GM12878 (cell line): ENCODE measurements around the gene UBE3D. TPM values are rescaled to one million over a fixed set of nuclear protein-coding genes. Genes with fewer than 3 reads are reported as not detected.

Source experiments
- ATAC-seq: fragments of 200-7000 bp; cut with Tn5 transposase; 3 replicates; pipeline ENCODE4 v1.9.1; 2020; ENCODE audit warnings: mild to moderate bottlenecking, moderate library complexity
- BruUV-seq: library from RNA; stranded (reverse); fragments of 400-500 nt; replicated peaks from 2 replicates; lab custom pipeline; 2021; lab: Mats Ljungman, UMichigan
- CTCF ChIA-PET: fragments of 300-600 bp; sonication (Branson Sonifier 250); formaldehyde crosslinking; extraction: SDS; loops from one replicate; lab custom pipeline; 2021; ENCODE audit warnings: inconsistent platforms; lab: Yijun Ruan, JAX
- POLR2A ChIA-PET: fragments of 350-600 bp; formaldehyde crosslinking; extraction: SDS; loops from one replicate; lab custom pipeline; 2021; ENCODE audit warnings: inconsistent platforms; lab: Charles Lee
- RAD21 ChIA-PET: fragments of 300-600 bp; sonication (Branson Sonifier 250); formaldehyde crosslinking; loops from one replicate; lab custom pipeline; 2023; ENCODE audit warnings: antibody characterized with exemption; ENCODE audit not compliant: unreplicated experiment; lab: Charles Lee
- SMC1A ChIA-PET: fragments of 300-600 bp; sonication (Branson Sonifier 250); formaldehyde crosslinking; loops from one replicate; lab custom pipeline; 2023; ENCODE audit not compliant: unreplicated experiment, uncharacterized antibody; lab: Charles Lee
- DNase-seq: peaks from one replicate; pipeline ENCODE4 v3.0.0-alpha.2; 2011; ENCODE audit warnings: low read depth, low spot score
- FAIRE-seq: peaks from 3 replicates; lab custom pipeline; 2011; peaks lifted over from hg19 to GRCh38; lab: Jason Lieb, UNC
- H2AFZ ChIP-seq: 2 replicates; pipeline ENCODE4 v1.6.0; 2011; ENCODE audit warnings: low read depth, low read length, control low read depth; ENCODE audit not compliant: control insufficient read depth
- H3K27ac ChIP-seq: 2 replicates; pipeline ENCODE4 v1.5.1; 2011; ENCODE audit warnings: control low read depth; ENCODE audit not compliant: control insufficient read depth, insufficient read depth
- H3K27me3 ChIP-seq, 2 experiments: replicated peaks in 1 of 2; 2 replicates each; pipeline versions ENCODE4 v1.6.0 to v1.6.1; 2011; ENCODE audit warnings: low read length in 1 of 2; ENCODE audit not compliant: control insufficient read depth in 2 of 2, insufficient read depth in 2 of 2
- H3K36me3 ChIP-seq, 2 experiments: 2 replicates each; pipeline ENCODE4 v1.5.1; 2011; ENCODE audit warnings: low read length in 1 of 2; ENCODE audit not compliant: control insufficient read depth in 2 of 2, insufficient read depth in 2 of 2
- H3K4me1 ChIP-seq: 2 replicates; pipeline ENCODE4 v1.6.1; 2011; ENCODE audit warnings: mild to moderate bottlenecking, low read length, moderate library complexity, mixed read lengths; ENCODE audit not compliant: control insufficient read depth, insufficient read depth
- H3K4me2 ChIP-seq: 2 replicates; pipeline ENCODE4 v1.6.0; 2011; ENCODE audit warnings: control low read depth; ENCODE audit not compliant: control insufficient read depth, insufficient read depth
- H3K4me3 ChIP-seq: fragments of 200-600 bp; sonication (generic); 2 replicates; pipeline ENCODE4 v1.5.1; 2016
- H3K79me2 ChIP-seq: 2 replicates; pipeline ENCODE4 v1.6.0; 2011; ENCODE audit warnings: low read length; ENCODE audit not compliant: control insufficient read depth, insufficient read depth
- H3K9ac ChIP-seq: 2 replicates; pipeline ENCODE4 v1.8.0; 2011; ENCODE audit warnings: low read length, control low read depth, mixed read lengths; ENCODE audit not compliant: control insufficient read depth, insufficient read depth
- H3K9me3 ChIP-seq: replicated peaks from 3 replicates; pipeline ENCODE4 v1.5.1; 2011; ENCODE audit warnings: mild to moderate bottlenecking, low read length; ENCODE audit not compliant: control insufficient read depth, insufficient read depth
- H4K20me1 ChIP-seq: 2 replicates; pipeline ENCODE4 v1.6.0; 2011; ENCODE audit not compliant: control insufficient read depth, insufficient read depth
- CBX3 ChIP-seq: fragments of 200-600 bp; sonication (generic); IDR thresholded peaks from 2 replicates; pipeline ENCODE4 v1.6.1; 2016; ENCODE audit warnings: low read depth, borderline replicate concordance
- DPF2 ChIP-seq: fragments of 450-650 bp; IDR thresholded peaks from 2 replicates; pipeline ENCODE4 v1.6.1; 2017; ENCODE audit warnings: mild to moderate bottlenecking
- EGR1 ChIP-seq, 2 experiments: IDR thresholded peaks; 1 replicate in 1 of 2; 2 replicates in 1 of 2; pipeline ENCODE4 v1.6.1; 2011 to 2012; ENCODE audit warnings: low read depth in 2 of 2, low read length in 2 of 2, borderline replicate concordance in 1 of 2, mild to moderate bottlenecking in 1 of 2, moderate library complexity in 1 of 2
- EZH2 ChIP-seq: IDR thresholded peaks from 2 replicates; pipeline ENCODE4 v1.6.1; 2012; ENCODE audit warnings: low read depth, mild to moderate bottlenecking, control low read depth, inconsistent platforms, low read length, borderline replicate concordance; ENCODE audit not compliant: control insufficient read depth
- HDAC2 ChIP-seq: fragments of 200-600 bp; sonication (generic); IDR thresholded peaks from 2 replicates; pipeline ENCODE4 v1.6.1; 2017
- HDGF ChIP-seq: fragments of 450-650 bp; IDR thresholded peaks from 2 replicates; pipeline ENCODE4 v1.6.1; 2016; ENCODE audit warnings: antibody characterized with exemption
- KAT2A ChIP-seq: conservative IDR thresholded peaks from 2 replicates; pipeline ENCODE4 v1.6.1; 2011; ENCODE audit warnings: low read depth, low read length; ENCODE audit not compliant: control insufficient read depth
- NFYA ChIP-seq: IDR thresholded peaks from 2 replicates; pipeline ENCODE4 v1.6.1; 2011; ENCODE audit warnings: low read depth, mild to moderate bottlenecking, low read length, improper control_type of control experiment, borderline replicate concordance
- NR2C2 ChIP-seq: IDR thresholded peaks from 2 replicates; pipeline ENCODE4 v1.6.1; 2011; ENCODE audit warnings: borderline replicate concordance, low read depth; ENCODE audit not compliant: control insufficient read depth, insufficient read length
- PAX5 ChIP-seq: IDR thresholded peaks from 2 replicates; pipeline ENCODE4 v1.6.1; 2011; ENCODE audit warnings: low read depth, low read length, borderline replicate concordance
- PAX8 ChIP-seq: fragments of 450-650 bp; IDR thresholded peaks from 2 replicates; pipeline ENCODE4 v1.6.1; 2017; ENCODE audit warnings: mild to moderate bottlenecking, moderate library complexity
- RELA ChIP-seq: fragments of 450-650 bp; IDR thresholded peaks from 2 replicates; pipeline ENCODE4 v1.8.0; 2014; ENCODE audit warnings: borderline replicate concordance; ENCODE audit not compliant: partially characterized antibody
- RUNX3 ChIP-seq: IDR thresholded peaks from 2 replicates; pipeline ENCODE4 v1.6.1; 2012; ENCODE audit warnings: low read length, inconsistent platforms
- SIN3A ChIP-seq: IDR thresholded peaks from 2 replicates; pipeline ENCODE4 v1.6.1; 2012; ENCODE audit warnings: low read depth, low read length, improper control_type of control experiment
- SMAD5 ChIP-seq: IDR thresholded peaks from 2 replicates; pipeline ENCODE4 v1.6.1; 2016; ENCODE audit warnings: antibody characterized with exemption, low read depth
- SMARCA5 ChIP-seq: fragments of 450-650 bp; IDR thresholded peaks from 2 replicates; pipeline ENCODE4 v1.6.1; 2017; ENCODE audit warnings: mild to moderate bottlenecking
- SPI1 ChIP-seq: IDR thresholded peaks from 2 replicates; pipeline ENCODE4 v1.6.1; 2011; ENCODE audit warnings: low read depth, mild to moderate bottlenecking, low read length, moderate library complexity, borderline replicate concordance; ENCODE audit not compliant: insufficient read depth
- SREBF1 ChIP-seq: IDR thresholded peaks from 2 replicates; pipeline ENCODE4 v1.6.1; 2012; ENCODE audit warnings: mild to moderate bottlenecking, low read length
- WRNIP1 ChIP-seq: IDR thresholded peaks from 2 replicates; pipeline ENCODE4 v1.6.1; 2011; ENCODE audit warnings: low read depth, low read length, improper control_type of control experiment, borderline replicate concordance
- YBX1 ChIP-seq: fragments of 450-650 bp; IDR thresholded peaks from 2 replicates; pipeline ENCODE4 v1.6.1; 2016; ENCODE audit warnings: antibody characterized with exemption
- YY1 ChIP-seq: IDR thresholded peaks from 2 replicates; pipeline ENCODE4 v1.6.1; 2011; ENCODE audit warnings: low read depth, mild to moderate bottlenecking, low read length
- WGBS: methylation state at CpG from one replicate; pipeline ENCODE4 v1.1.6; 2016; ENCODE audit warnings: low lambda C conversion rate; ENCODE audit not compliant: insufficient replicate concordance, insufficient coverage; ENCODE audit errors: missing lambda C conversion rate; 5-methylcytosine and 5-hydroxymethylcytosine counted together
- in situ Hi-C: fragments of 300-500 bp; cut with MboI; formaldehyde crosslinking; loops from 9 replicates; pipeline ENCODE4 v1.14.3; 2018; ENCODE audit warnings: mixed read lengths
- intact Hi-C: fragments of 100-400 bp; cut with micrococcal nuclease; formaldehyde crosslinking; loops from one replicate; pipeline ENCODE4 v1.14.2; 2022; ENCODE audit not compliant: unreplicated experiment
- polyA plus RNA-seq, 11 experiments: library from polyadenylated mRNA; depleted of rRNA in 4 of 11; unstranded in 6 of 11; stranded (reverse) in 5 of 11; fragments of >200 nt; fragmentation: Nextera tagmentation in 4 of 11; fragmentation: Illumina TruSeq in 1 of 11; extraction: Ambion mirVana in 4 of 11; extraction: Trizol in 1 of 11; gene quantifications; 1 replicate in 1 of 11; 2 replicates in 10 of 11; pipeline versions ENCODE4 v1.2.1 to v1.2.3, GENCODE V29; 2011 to 2016; ENCODE audit warnings: inconsistent platforms in 2 of 11, missing spikeins in 2 of 11, low read depth in 1 of 11
- total RNA-seq, 4 experiments: library from RNA; depleted of rRNA in 3 of 4; stranded (reverse); fragments of >200 nt in 3 of 4; fragmentation: Illumina TruSeq in 1 of 4; extraction: Trizol in 1 of 4; gene quantifications; 2 replicates each; pipeline versions ENCODE4 v1.2.1 to v1.2.3, GENCODE V29; 2013 to 2021
- TF ChIP-seq, protein P1 (sequence below): fragments of 150-350 bp; IDR thresholded peaks from 2 replicates; pipeline ENCODE4 v1.6.1; 2014; ENCODE audit warnings: mild to moderate bottlenecking, low read depth, low read length
- TF ChIP-seq, protein P2 (sequence below): IDR thresholded peaks from 2 replicates; pipeline ENCODE4 v1.6.1; 2011; ENCODE audit warnings: mild to moderate bottlenecking, low read depth, low read length, moderate library complexity; ENCODE audit not compliant: insufficient replicate concordance

Gene UBE3D
- total and polyA plus RNA-seq, 10 of the 15 experiments (the other 5 are each of a cell fraction or from before 2014, with no cell fraction given) = 4.3 to 9.0 (median 7.5) TPM

DNA sequence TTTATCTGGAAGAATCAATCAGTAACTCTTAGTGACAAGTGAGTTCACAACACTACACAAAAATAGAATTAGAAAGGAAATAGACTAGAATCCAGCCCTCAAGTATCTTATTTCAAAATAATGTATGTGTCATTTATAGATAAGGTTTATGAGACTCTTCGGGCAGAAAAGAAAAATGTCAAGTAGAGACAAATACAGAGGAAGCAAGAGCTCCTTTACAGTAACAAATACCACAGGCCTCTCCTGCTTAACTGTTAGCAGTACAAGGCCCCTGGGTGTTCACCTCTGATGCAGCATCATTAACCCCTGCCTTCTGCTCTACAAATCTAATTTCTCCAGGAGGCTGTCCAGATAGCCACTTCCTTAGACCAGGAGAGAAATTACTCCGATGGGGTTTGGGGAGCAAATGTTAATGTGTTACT lies 76.7 kb downstream of the UBE3D start:
- no peak for ATAC-seq
- CTCF ChIA-PET = interaction anchor here (0.5 kb wide), 1 partner anchor 628 kb away, joined by 3 read pairs; no protein-coding TSS in a partner anchor
- no peak overlapping the region for H2AFZ ChIP-seq

DNA sequence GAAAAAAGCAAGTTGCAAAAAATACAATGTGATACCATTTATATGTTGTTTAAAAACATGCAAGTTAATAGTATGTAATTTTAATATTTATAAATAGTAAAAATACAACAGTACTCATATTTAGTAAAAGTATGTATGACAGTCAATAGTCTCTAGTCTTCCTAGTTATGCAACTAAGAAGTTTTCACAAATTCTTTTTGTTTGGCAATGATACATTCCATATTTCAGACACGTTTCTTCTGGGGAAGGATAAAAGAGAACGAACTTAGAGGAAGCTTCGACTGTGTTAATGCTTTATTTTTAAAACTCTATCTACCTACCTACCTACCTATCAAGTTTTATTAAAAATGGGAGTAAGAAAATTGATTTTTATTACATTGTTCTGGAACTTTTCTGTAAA lies 77.7 kb downstream of the UBE3D start:
- no peak overlapping the region for H3K27ac ChIP-seq
- FAIRE-seq (no peak), DNase-seq (no peak), ATAC-seq (no peak)
- no peak overlapping the region for H3K4me2 ChIP-seq
- no peak overlapping the region for H2AFZ ChIP-seq
- ChIA-PET SMC1A (interaction anchor here (1.4 kb wide), 1 partner anchor 12 kb away, joined by 3 read pairs; no protein-coding TSS in a partner anchor), RAD21 (no interaction called here), CTCF (no interaction called here), POLR2A (interaction anchor here (0.6 kb wide), 1 partner anchor 9 kb away, joined by 3 read pairs; no protein-coding TSS in a partner anchor)
- no peak overlapping the region for H3K4me3 ChIP-seq
- H4K20me1 ChIP-seq = no peaks in the 10 kb centered on the region
- BruUV-seq = no TSS peak
- 81% methylated on average over 3 of the region's 3 CpGs for WGBS
- H3K27me3 ChIP-seq = no peaks in the 10 kb centered on the region
- H3K79me2 ChIP-seq = no peaks in the 10 kb centered on the region
- H3K4me1 ChIP-seq = no peaks in the 10 kb centered on the region
- no peak overlapping the region for H3K9ac ChIP-seq
- in situ Hi-C loops (no loop called here), intact Hi-C loops (no loop called here)
- no peaks in the 10 kb centered on the region for H3K36me3 ChIP-seq
- H3K9me3 ChIP-seq = no peaks in the 10 kb centered on the region
- TF ChIP-seq YBX1 (no peak), KAT2A (no peak), CBX3 (no peak), DPF2 (no peak), PAX5 (no peak), NFYA (no peak), EGR1 (IDR thresholded peaks at IDR 0.05; ENCODE audit: borderline replicate concordance in 1 of 2, low read depth in 2 of 2, low read length in 2 of 2) (no peak), PAX8 (no peak), EZH2 (no peak), SREBF1 (no peak)
- TF ChIP-seq, protein P1, sequence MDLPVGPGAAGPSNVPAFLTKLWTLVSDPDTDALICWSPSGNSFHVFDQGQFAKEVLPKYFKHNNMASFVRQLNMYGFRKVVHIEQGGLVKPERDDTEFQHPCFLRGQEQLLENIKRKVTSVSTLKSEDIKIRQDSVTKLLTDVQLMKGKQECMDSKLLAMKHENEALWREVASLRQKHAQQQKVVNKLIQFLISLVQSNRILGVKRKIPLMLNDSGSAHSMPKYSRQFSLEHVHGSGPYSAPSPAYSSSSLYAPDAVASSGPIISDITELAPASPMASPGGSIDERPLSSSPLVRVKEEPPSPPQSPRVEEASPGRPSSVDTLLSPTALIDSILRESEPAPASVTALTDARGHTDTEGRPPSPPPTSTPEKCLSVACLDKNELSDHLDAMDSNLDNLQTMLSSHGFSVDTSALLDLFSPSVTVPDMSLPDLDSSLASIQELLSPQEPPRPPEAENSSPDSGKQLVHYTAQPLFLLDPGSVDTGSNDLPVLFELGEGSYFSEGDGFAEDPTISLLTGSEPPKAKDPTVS = no peak
- TF ChIP-seq, protein P2, sequence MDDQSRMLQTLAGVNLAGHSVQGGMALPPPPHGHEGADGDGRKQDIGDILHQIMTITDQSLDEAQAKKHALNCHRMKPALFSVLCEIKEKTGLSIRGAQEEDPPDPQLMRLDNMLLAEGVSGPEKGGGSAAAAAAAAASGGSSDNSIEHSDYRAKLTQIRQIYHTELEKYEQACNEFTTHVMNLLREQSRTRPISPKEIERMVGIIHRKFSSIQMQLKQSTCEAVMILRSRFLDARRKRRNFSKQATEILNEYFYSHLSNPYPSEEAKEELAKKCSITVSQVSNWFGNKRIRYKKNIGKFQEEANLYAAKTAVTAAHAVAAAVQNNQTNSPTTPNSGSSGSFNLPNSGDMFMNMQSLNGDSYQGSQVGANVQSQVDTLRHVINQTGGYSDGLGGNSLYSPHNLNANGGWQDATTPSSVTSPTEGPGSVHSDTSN = no peak

More for the DNA sequence above, 76.7 kb downstream of the UBE3D start:
- in situ Hi-C loops (no loop called here), intact Hi-C loops (no loop called here)
- Histone ChIP-seq H3K4me3 (no peak overlapping the region), H3K27ac (no peak overlapping the region), H3K36me3 (no peaks in the 10 kb centered on the region), H3K9me3 (no peaks in the 10 kb centered on the region), H3K79me2 (no peaks in the 10 kb centered on the region), H3K4me2 (no peak overlapping the region), H4K20me1 (no peaks in the 10 kb centered on the region), H3K9ac (no peak overlapping the region), H3K4me1 (no peaks in the 10 kb centered on the region), H3K27me3 (no peaks in the 10 kb centered on the region)
- no peak for FAIRE-seq
- TF ChIP-seq SMARCA5 (no peak), YY1 (no peak), SMAD5 (no peak), RUNX3 (no peak), RELA (no peak), SPI1 (no peak), SIN3A (no peak), HDAC2 (no peak), HDGF (no peak), WRNIP1 (no peak), NR2C2 (no peak)
- ChIA-PET SMC1A (interaction anchor here (0.8 kb wide), 1 partner anchor 32 kb away, joined by 3 read pairs; no protein-coding TSS in a partner anchor), RAD21 (no interaction called here), POLR2A (interaction anchor here (0.6 kb wide), 1 partner anchor 10 kb away, joined by 3 read pairs; no protein-coding TSS in a partner anchor)
- no TSS peak for BruUV-seq
- WGBS = 96% methylated on average over 2 of the region's 2 CpGs
- no peak for DNase-seq
